GM19099 (cell line): ENCODE data around the gene DUSP14.

ENCODE experiments used
- POLR2A ChIP-seq: IDR thresholded peaks from 3 replicates; pipeline ENCODE4 v1.6.1; 2011; ENCODE audit warnings: low read depth; ENCODE audit not compliant: insufficient read length; ENCODE audit errors: extremely low read depth

Gene DUSP14

GRCh38 chr17:37500378-37500777 lies 10.7 kb downstream of the DUSP14 start:
- TF ChIP-seq POLR2A = no peak

GRCh38 chr17:37502009-37502936 lies 12.6 kb downstream of the DUSP14 start:
- no peak for TF ChIP-seq POLR2A

GRCh38 chr17:37503148-37503547 lies 13.5 kb downstream of the DUSP14 start:
- no peak for TF ChIP-seq POLR2A

GRCh38 chr17:37505333-37505732 lies 15.6 kb downstream of the DUSP14 start:
- no peak for TF ChIP-seq POLR2A

- TF ChIP-seq POLR2A = no peak
These were observed 17.0 kb downstream of the DUSP14 start for GRCh38 chr17:37506678-37507077.

GRCh38 chr17:37507111-37507510 lies 17.4 kb downstream of the DUSP14 start:
- TF ChIP-seq POLR2A = no peak

- TF ChIP-seq POLR2A = no peak
These were observed 20.4 kb downstream of the DUSP14 start for GRCh38 chr17:37510056-37510455.

GRCh38 chr17:37512442-37513068 lies 22.9 kb downstream of the DUSP14 start:
- TF ChIP-seq POLR2A = no peak

- TF ChIP-seq POLR2A = no peak
These were observed 24.0 kb downstream of the DUSP14 start for GRCh38 chr17:37513711-37514110.

- TF ChIP-seq POLR2A = no peak
These were observed 26.5 kb downstream of the DUSP14 start for GRCh38 chr17:37516127-37516571.

GRCh38 chr17:37517881-37518280 lies 28.2 kb downstream of the DUSP14 start:
- no peak for TF ChIP-seq POLR2A

GRCh38 chr17:37518826-37519225 lies 29.1 kb downstream of the DUSP14 start:
- no peak for TF ChIP-seq POLR2A

- no peak for TF ChIP-seq POLR2A
These were observed 29.7 kb downstream of the DUSP14 start for GRCh38 chr17:37519251-37519985.

GRCh38 chr17:37520174-37520573 lies 30.5 kb downstream of the DUSP14 start:
- TF ChIP-seq POLR2A = no peak

- no peak for TF ChIP-seq POLR2A
These were observed 32.1 kb downstream of the DUSP14 start for GRCh38 chr17:37521821-37522220.
